DOHH2 (cell line): ENCODE measurements around the gene CASKIN1.

Experiments
- H3F3A ChIP-seq: fragments of 200-600 bp; sonication (generic), shearing (Covaris generic); 2 replicates; pipeline ENCODE4 v1.6.0; 2016; ENCODE audit warnings: antibody characterized with exemption, mild to moderate bottlenecking; ENCODE audit not compliant: control insufficient read depth, insufficient read depth
- H3K27ac ChIP-seq: fragments of 200-600 bp; sonication (generic); 2 replicates; pipeline ENCODE4 v1.5.1; 2014; ENCODE audit warnings: low read depth, mild to moderate bottlenecking, low read length, moderate library complexity
- H3K27me3 ChIP-seq: fragments of 200-600 bp; sonication (generic); 2 replicates; pipeline ENCODE4 v1.6.1; 2014; ENCODE audit warnings: mild to moderate bottlenecking, low read length, mixed read lengths; ENCODE audit not compliant: control insufficient read depth
- H3K36me3 ChIP-seq: fragments of 200-600 bp; sonication (generic); 2 replicates; pipeline ENCODE4 v1.6.1; 2014; ENCODE audit warnings: mild to moderate bottlenecking, low read length, moderate library complexity, mixed read lengths; ENCODE audit not compliant: control insufficient read depth
- H3K4me1 ChIP-seq: fragments of 200-600 bp; sonication (generic); 2 replicates; pipeline ENCODE4 v1.6.1; 2014; ENCODE audit warnings: mild to moderate bottlenecking, low read length, mixed read lengths; ENCODE audit not compliant: control insufficient read depth
- H3K4me2 ChIP-seq: fragments of 200-600 bp; sonication (generic); 2 replicates; pipeline ENCODE4 v1.6.0; 2014; ENCODE audit warnings: mild to moderate bottlenecking, low read length, moderate library complexity
- H3K4me3 ChIP-seq: fragments of 200-600 bp; sonication (generic); 2 replicates; pipeline ENCODE4 v1.5.1; 2014; ENCODE audit warnings: mild to moderate bottlenecking, low read length, mixed read lengths
- H3K79me2 ChIP-seq: fragments of 200-600 bp; sonication (generic); 2 replicates; pipeline ENCODE4 v1.6.1; 2014; ENCODE audit warnings: mild to moderate bottlenecking, low read length, mixed read lengths; ENCODE audit not compliant: control insufficient read depth
- H3K9me2 ChIP-seq: fragments of 200-600 bp; sonication (generic); replicated peaks from 2 replicates; pipeline ENCODE4 v1.6.1; 2014; ENCODE audit warnings: mild to moderate bottlenecking, low read length, mixed read lengths; ENCODE audit not compliant: control insufficient read depth
- H3K9me3 ChIP-seq: fragments of 200-600 bp; sonication (generic); 2 replicates; pipeline ENCODE4 v1.6.1; 2014; ENCODE audit warnings: antibody characterized with exemption, low read length, mixed read lengths; ENCODE audit not compliant: control insufficient read depth, insufficient read depth
- H4K20me1 ChIP-seq: fragments of 200-600 bp; sonication (generic); 2 replicates; pipeline ENCODE4 v1.6.0; 2014; ENCODE audit warnings: low read depth, mild to moderate bottlenecking, antibody characterized with exemption, low read length, moderate library complexity; ENCODE audit not compliant: control insufficient read depth, insufficient read depth
- CTCF ChIP-seq: fragments of 200-600 bp; sonication (generic); IDR thresholded peaks from one replicate; pipeline ENCODE4 v1.5.1; 2014; ENCODE audit warnings: antibody characterized with exemption, mild to moderate bottlenecking, low read depth, low read length; ENCODE audit not compliant: poor library complexity, severe bottlenecking
- EZH2phosphoT487 ChIP-seq: fragments of 200-600 bp; sonication (generic); IDR thresholded peaks from 2 replicates; pipeline ENCODE4 v1.6.1; 2017; ENCODE audit warnings: borderline replicate concordance, mild to moderate bottlenecking, antibody characterized with exemption, low read length, moderate library complexity, mixed read lengths

Gene CASKIN1

GRCh38 chr16:2170080-2170479 is 26.3 kb downstream of the CASKIN1 start:
- Histone ChIP-seq H3K4me1 (no peaks in the 10 kb centered on the region), H3F3A (no peaks in the 10 kb centered on the region), H3K9me2 (no peaks in the 10 kb centered on the region), H3K27ac (no peak overlapping the region), H3K27me3 (no peaks in the 10 kb centered on the region), H3K36me3 (peaks cover 67% of the 10 kb centered on the region), H3K4me2 (no peak overlapping the region), H4K20me1 (no peaks in the 10 kb centered on the region), H3K4me3 (no peak overlapping the region), H3K9me3 (no peaks in the 10 kb centered on the region), H3K79me2 (peaks cover 15% of the 10 kb centered on the region)
- TF ChIP-seq CTCF (no peak), EZH2phosphoT487 (no peak)

GRCh38 chr16:2167068-2167638 is 29.3 kb downstream of the CASKIN1 start:
- H3K9me2 ChIP-seq = no peaks in the 10 kb centered on the region
- H3K27ac ChIP-seq = no peak overlapping the region
- H3F3A ChIP-seq = peaks cover 8% of the 10 kb centered on the region
- H3K27me3 ChIP-seq = no peaks in the 10 kb centered on the region
- peaks cover 15% of the 10 kb centered on the region; the same call in 1 of the 2 replicates for H3K9me3 ChIP-seq
- TF ChIP-seq EZH2phosphoT487 (no peak), CTCF (no peak)
- H3K4me3 ChIP-seq = no peak overlapping the region
- H3K4me1 ChIP-seq = no peaks in the 10 kb centered on the region
- H3K4me2 ChIP-seq = no peak overlapping the region
- H4K20me1 ChIP-seq = no peaks in the 10 kb centered on the region
- peaks cover 34% of the 10 kb centered on the region for H3K79me2 ChIP-seq
- peaks cover 66% of the 10 kb centered on the region for H3K36me3 ChIP-seq

GRCh38 chr16:2166263-2167067 is 29.9 kb downstream of the CASKIN1 start:
- H3K4me1 ChIP-seq = no peaks in the 10 kb centered on the region
- H3K9me2 ChIP-seq = no peaks in the 10 kb centered on the region
- H3K79me2 ChIP-seq = peaks cover 41% of the 10 kb centered on the region
- H3K27ac ChIP-seq = no peak overlapping the region
- H4K20me1 ChIP-seq = no peaks in the 10 kb centered on the region
- TF ChIP-seq CTCF (no peak), EZH2phosphoT487 (no peak)
- H3F3A ChIP-seq = peaks cover 8% of the 10 kb centered on the region
- peaks cover 17% of the 10 kb centered on the region; the same call in 1 of the 2 replicates for H3K9me3 ChIP-seq
- no peaks in the 10 kb centered on the region for H3K27me3 ChIP-seq
- H3K4me3 ChIP-seq = no peak overlapping the region
- peaks cover 66% of the 10 kb centered on the region for H3K36me3 ChIP-seq
- no peak overlapping the region for H3K4me2 ChIP-seq
